Colonic mucosa (tissue), 4 donors: ENCODE data around the gene FAM53A. TPM values are rescaled to one million over a fixed set of nuclear protein-coding genes. Genes with fewer than 3 reads are reported as not detected.

Source experiments
- DNase-seq: peaks from one replicate; pipeline ENCODE4 v3.0.0-alpha.2; 2020
- H3K27ac ChIP-seq: fragments of 200-600 bp; one replicate; pipeline ENCODE4 v1.8.0; 2021
- H3K27me3 ChIP-seq: fragments of 200-600 bp; one replicate; pipeline ENCODE4 v1.8.0; 2021
- H3K36me3 ChIP-seq: fragments of 200-600 bp; one replicate; pipeline ENCODE4 v1.8.0; 2021
- H3K4me1 ChIP-seq: fragments of 200-600 bp; one replicate; pipeline ENCODE4 v1.8.0; 2021; ENCODE audit warnings: mild to moderate bottlenecking
- H3K4me3 ChIP-seq: fragments of 200-600 bp; one replicate; pipeline ENCODE4 v1.8.0; 2021
- H3K9ac ChIP-seq, 2 donors: one replicate each; pipeline ENCODE4 v1.7.0; 2013; ENCODE audit warnings: control low read depth in 2 of 2, low read depth in 2 of 2, low read length in 2 of 2
- H3K9me3 ChIP-seq: fragments of 200-600 bp; one replicate; pipeline ENCODE4 v1.8.0; 2021
- intact Hi-C: fragments of 100-400 bp; cut with DNase I; formaldehyde crosslinking; loops from one replicate; pipeline ENCODE4 v1.14.1; 2022
- total RNA-seq, 2 donors: library from RNA; stranded (reverse); fragmentation: NEBNext Ultra II Directional in 1 of 2; extraction: Animal tissue kit (Norgen Biotek cat#: 25700) in 1 of 2; gene quantifications; one replicate each; pipeline ENCODE4 v1.2.1, GENCODE V29; 2021
- TF ChIP-seq, protein P1 (sequence below): fragments of 200-600 bp; IDR thresholded peaks from one replicate; pipeline ENCODE4 v1.8.0; 2022; ENCODE audit warnings: antibody characterized with exemption, mild to moderate bottlenecking
- donor health status: healthy.
- donor health status: DM: no; HTN: no; CAD: no.
- donor health status: DM: no; HTN: no; CAD: no.

Gene FAM53A
- total RNA-seq, 2 donors from 2014 or later = 0.86 to 1.5 TPM

DNA sequence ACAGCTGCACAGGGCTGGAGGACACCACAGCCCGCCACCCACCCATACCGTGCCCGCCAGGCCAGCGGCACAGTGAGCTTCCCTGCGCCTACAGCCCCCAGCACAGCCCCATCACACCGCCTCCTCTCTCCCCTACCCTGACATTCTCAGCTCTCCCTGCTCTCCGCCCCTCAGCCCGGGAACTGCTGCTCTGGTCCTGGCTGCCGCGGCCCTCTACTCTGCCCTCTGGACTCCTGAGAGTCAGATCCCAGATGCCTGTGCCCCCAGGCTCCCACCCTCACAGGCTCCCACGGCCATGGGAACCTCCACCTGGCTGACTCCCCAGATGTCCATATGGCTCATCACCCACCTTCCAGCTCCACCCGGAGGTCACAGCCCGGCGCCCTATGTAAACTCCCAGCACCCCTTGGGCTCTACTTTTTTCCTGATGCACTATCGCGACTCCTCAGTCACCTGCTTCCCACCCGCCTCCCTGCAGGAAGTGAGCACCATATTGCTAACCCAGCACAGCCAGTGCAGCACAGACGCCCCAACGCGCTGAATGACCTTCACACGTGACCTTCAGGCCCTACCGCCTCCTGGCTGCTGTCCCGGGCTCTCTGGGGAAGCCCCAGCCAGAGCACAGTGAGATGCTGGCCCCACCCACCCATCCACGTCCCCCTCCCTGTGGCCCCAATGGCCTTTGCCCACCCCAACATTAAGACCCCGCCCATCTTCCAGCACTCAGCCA, 23.0 kb downstream of the FAM53A start:
- no peaks in the 10 kb centered on the region for H3K36me3 ChIP-seq
- no peaks in the 10 kb centered on the region for H3K9me3 ChIP-seq
- no peak overlapping the region for H3K9ac ChIP-seq
- H3K27ac ChIP-seq = no peak overlapping the region
- H3K27me3 ChIP-seq = no peaks in the 10 kb centered on the region
- TF ChIP-seq, protein P1, sequence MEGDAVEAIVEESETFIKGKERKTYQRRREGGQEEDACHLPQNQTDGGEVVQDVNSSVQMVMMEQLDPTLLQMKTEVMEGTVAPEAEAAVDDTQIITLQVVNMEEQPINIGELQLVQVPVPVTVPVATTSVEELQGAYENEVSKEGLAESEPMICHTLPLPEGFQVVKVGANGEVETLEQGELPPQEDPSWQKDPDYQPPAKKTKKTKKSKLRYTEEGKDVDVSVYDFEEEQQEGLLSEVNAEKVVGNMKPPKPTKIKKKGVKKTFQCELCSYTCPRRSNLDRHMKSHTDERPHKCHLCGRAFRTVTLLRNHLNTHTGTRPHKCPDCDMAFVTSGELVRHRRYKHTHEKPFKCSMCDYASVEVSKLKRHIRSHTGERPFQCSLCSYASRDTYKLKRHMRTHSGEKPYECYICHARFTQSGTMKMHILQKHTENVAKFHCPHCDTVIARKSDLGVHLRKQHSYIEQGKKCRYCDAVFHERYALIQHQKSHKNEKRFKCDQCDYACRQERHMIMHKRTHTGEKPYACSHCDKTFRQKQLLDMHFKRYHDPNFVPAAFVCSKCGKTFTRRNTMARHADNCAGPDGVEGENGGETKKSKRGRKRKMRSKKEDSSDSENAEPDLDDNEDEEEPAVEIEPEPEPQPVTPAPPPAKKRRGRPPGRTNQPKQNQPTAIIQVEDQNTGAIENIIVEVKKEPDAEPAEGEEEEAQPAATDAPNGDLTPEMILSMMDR = no peak
- no peaks in the 10 kb centered on the region for H3K4me1 ChIP-seq
- intact Hi-C loops = no loop called here
- H3K4me3 ChIP-seq = no peak overlapping the region
- no peak for DNase-seq

DNA sequence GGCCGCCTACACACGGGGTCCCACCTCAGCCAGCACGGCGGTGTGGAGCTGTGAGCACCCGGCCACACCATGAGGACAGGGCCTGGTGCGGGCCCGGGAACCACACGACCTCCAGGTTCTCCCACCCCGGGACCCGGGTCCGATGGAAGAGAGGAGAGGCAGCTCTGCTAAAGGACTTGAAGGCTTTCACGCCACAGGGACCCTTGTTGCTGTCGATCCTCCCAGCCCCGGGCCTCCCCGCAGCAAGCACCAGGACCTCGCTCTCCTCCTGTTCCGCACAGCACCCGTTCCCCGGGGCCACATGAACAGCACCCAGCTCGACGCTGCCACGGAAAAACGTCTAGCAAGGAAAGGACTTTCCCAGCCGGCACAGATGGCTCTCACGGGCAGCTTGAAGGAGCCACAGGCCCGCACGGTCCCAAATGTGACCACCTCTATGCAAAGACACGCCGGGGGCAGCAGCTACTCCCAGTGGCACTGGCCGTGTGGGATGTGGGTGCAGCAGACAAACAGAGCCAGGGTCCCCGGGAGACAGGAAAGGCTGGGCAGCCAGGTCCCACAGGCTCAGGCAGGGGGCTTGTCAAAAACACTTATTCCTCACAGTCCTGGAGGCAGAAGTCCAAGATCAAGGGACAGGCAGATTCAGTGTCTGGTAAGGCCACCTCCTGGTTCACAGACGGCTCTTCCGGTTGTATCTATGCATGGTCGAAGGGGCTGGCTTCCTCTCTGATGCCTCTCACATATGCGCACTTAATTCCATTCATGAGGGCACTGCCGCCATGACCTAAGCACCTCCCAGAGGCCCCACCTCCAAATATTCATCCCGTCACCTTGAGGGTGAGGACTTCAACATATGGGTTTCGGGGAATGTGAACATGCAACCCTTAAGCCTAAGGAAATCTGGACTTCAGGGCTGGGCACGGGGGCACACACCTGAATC, 24.7 kb downstream of the FAM53A start:
- H3K9ac ChIP-seq = no peak overlapping the region
- intact Hi-C loops = no loop called here
- no peaks in the 10 kb centered on the region for H3K27me3 ChIP-seq
- TF ChIP-seq, protein P1 = no peak
- H3K27ac ChIP-seq = no peak overlapping the region
- no peak for DNase-seq
- H3K4me1 ChIP-seq = no peaks in the 10 kb centered on the region
- H3K36me3 ChIP-seq = no peaks in the 10 kb centered on the region
- H3K4me3 ChIP-seq = no peak overlapping the region
- H3K9me3 ChIP-seq = no peaks in the 10 kb centered on the region

DNA sequence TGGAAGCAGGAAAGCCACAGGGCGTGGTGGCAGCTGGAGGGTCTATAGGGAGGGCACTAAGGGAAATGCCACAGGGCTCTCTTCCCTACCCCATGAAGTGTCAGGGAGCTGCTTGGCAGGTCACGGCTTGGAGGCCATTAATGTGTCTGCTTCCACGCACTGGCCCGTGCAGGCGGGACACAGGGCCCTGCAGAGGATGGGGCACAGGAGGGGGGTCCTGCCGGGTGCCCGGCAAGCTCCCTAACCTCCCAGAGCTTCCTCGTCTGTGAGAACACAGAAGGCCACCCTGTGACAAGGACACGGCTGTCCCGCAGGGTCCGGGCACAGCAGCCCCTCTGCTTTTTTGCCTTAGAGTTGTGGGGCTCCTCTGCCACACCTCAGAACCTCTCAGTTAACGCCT, 25.5 kb downstream of the FAM53A start:
- DNase-seq = no peak

DNA sequence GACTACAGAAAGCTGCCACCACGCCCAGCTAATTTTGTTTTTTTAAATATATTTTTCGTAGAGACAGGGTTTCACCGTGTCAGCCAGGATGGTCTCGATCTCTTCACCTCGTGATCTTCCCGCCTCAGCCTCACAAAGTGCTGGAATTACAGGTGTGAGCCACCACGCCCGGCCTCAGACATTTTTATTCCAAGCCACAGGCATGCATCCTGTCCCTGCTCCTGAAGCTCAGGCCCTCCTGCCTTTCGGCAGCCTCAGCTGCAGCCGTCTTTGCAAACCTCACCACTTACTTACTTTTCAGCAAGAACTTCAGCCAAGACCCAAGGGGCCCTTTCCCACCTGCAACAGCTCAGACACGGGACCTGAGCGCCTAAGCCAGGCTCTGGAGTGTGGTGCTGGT, 26.0 kb downstream of the FAM53A start:
- Histone ChIP-seq H3K9me3 (no peaks in the 10 kb centered on the region), H3K27me3 (no peaks in the 10 kb centered on the region), H3K4me3 (no peak overlapping the region), H3K27ac (no peak overlapping the region), H3K9ac (no peak overlapping the region), H3K36me3 (no peaks in the 10 kb centered on the region), H3K4me1 (no peaks in the 10 kb centered on the region)
- TF ChIP-seq, protein P1 = no peak
- intact Hi-C loops = no loop called here
- DNase-seq = no peak

More for the DNA sequence above, 25.5 kb downstream of the FAM53A start:
- Histone ChIP-seq H3K9me3 (no peaks in the 10 kb centered on the region), H3K27me3 (no peaks in the 10 kb centered on the region), H3K36me3 (no peaks in the 10 kb centered on the region), H3K27ac (no peak overlapping the region), H3K4me1 (no peaks in the 10 kb centered on the region), H3K9ac (no peak overlapping the region), H3K4me3 (no peak overlapping the region)
- intact Hi-C loops = no loop called here
- TF ChIP-seq, protein P1 = no peak

DNA sequence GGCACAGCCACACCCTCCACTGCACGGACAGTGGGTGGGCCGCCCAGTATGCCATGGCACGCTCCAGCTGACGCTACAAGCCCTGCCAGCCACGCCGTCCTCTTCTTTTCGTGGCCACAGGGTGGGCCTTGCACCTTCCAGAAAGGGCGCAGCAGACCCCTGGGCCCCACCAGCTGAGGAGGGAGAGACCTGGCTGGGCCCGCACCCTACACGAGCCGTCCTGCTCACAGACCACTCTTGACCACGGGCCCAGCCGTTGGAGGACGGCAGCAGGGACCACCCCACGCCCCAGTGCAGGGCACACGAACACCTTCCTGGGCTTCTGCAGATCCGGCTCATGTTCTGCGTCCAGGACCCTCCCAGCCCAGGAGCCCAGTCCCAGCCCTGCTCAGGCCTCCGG, 27.1 kb downstream of the FAM53A start:
- intact Hi-C loops = no loop called here
- Histone ChIP-seq H3K4me1 (no peaks in the 10 kb centered on the region), H3K9me3 (no peaks in the 10 kb centered on the region), H3K36me3 (no peaks in the 10 kb centered on the region), H3K27ac (no peak overlapping the region), H3K4me3 (no peak overlapping the region), H3K27me3 (no peaks in the 10 kb centered on the region), H3K9ac (no peak overlapping the region)
- DNase-seq = no peak
- TF ChIP-seq, protein P1 = no peak
